Gastroesophageal sphincter (tissue), 3 donors: ENCODE results near the gene YES1.

ENCODE experiments used
- CTCF ChIP-seq, 4 experiments: fragments of 200-600 bp in 2 of 4; fragments of 450-650 bp in 2 of 4; sonication (generic) in 1 of 4; IDR thresholded peaks; one replicate each; pipeline ENCODE4 v1.5.1; 2017 to 2019; ENCODE audit warnings: antibody characterized with exemption in 4 of 4, mild to moderate bottlenecking in 2 of 4, moderate library complexity in 2 of 4
- POLR2AphosphoS5 ChIP-seq: sonication (generic); formaldehyde crosslinking; IDR thresholded peaks from one replicate; pipeline ENCODE4 v1.6.1; 2017; ENCODE audit warnings: antibody characterized with exemption

GRCh38 chr18:849021-849420 lies 37.0 kb upstream of the YES1 start:
- TF ChIP-seq CTCF (IDR thresholded peaks at IDR 0.05) = no peak
- TF ChIP-seq POLR2AphosphoS5 = no peak
